Spleen (tissue), 7 donors: ENCODE measurements around the gene TLR6.

ENCODE experiments used
- POLR2AphosphoS5 ChIP-seq, 3 donors: sonication (generic); formaldehyde crosslinking; IDR thresholded peaks; one replicate each; pipeline ENCODE4 v1.5.1; 2017; ENCODE audit warnings: antibody characterized with exemption in 3 of 3
- TF ChIP-seq, protein P1 (sequence below), 11 experiments: fragments of 200-600 bp in 7 of 11; fragments of 450-650 bp in 4 of 11; sonication (generic) in 4 of 11; IDR thresholded peaks in 8 of 11; conservative IDR thresholded peaks in 3 of 11; 1 replicate in 7 of 11; 2 replicates in 4 of 11; pipeline versions ENCODE4 v1.4.0 to v1.8.0; 2016 to 2021; ENCODE audit warnings: antibody characterized with exemption in 11 of 11, inconsistent platforms in 4 of 11, mild to moderate bottlenecking in 1 of 11
- donor health status: DM: no; HTN: no; CAD: no; lungs with moderate emphysema.
- donor health status: DM: no; HTN: no; CAD: no.
- donor health status: DM: no; HTN: no; CAD: no.

DNA sequence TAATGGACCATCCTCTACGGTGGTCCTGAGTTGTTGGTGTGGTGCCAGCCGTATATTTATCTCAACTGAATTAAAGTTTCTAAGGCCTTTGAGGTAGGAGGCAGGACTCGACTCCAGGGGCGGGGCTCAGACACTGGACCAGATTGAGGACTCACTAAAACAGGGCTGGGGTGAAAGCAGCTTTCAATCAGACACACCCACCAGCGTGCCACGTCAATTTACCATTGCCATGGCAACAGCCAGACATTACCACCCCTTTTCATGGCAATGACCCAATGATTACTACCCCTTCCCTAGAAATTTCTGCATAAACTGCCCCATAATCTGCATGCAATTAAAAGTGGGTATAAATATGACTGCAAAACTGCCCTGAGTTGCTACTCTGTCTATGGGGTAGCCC, 45.3 kb downstream of the TLR6 start:
- no peak for TF ChIP-seq POLR2AphosphoS5 (IDR thresholded peaks at IDR 0.05)
- TF ChIP-seq, protein P1, sequence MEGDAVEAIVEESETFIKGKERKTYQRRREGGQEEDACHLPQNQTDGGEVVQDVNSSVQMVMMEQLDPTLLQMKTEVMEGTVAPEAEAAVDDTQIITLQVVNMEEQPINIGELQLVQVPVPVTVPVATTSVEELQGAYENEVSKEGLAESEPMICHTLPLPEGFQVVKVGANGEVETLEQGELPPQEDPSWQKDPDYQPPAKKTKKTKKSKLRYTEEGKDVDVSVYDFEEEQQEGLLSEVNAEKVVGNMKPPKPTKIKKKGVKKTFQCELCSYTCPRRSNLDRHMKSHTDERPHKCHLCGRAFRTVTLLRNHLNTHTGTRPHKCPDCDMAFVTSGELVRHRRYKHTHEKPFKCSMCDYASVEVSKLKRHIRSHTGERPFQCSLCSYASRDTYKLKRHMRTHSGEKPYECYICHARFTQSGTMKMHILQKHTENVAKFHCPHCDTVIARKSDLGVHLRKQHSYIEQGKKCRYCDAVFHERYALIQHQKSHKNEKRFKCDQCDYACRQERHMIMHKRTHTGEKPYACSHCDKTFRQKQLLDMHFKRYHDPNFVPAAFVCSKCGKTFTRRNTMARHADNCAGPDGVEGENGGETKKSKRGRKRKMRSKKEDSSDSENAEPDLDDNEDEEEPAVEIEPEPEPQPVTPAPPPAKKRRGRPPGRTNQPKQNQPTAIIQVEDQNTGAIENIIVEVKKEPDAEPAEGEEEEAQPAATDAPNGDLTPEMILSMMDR (IDR thresholded peaks at IDR 0.05 in 8 of 11, conservative IDR thresholded peaks at IDR 0.05 in 3 of 11) = no peak
